Measurements from ENCODE around the gene ACOX1. TPM values are rescaled to one million over a fixed set of nuclear protein-coding genes. Genes with fewer than 3 reads are reported as not detected.
"Not testable (repeated sequence)": the region's sequence is repeated elsewhere in the genome, so short reads cannot be mapped to it uniquely, and the experiment has no call there.

Gene ACOX1
- total RNA-seq, 3 donors from 2014 or later (not counting 1 experiment from before 2014, with no cell fraction given) = 22.8 to 48.2 (median 28.2) TPM

DNA sequence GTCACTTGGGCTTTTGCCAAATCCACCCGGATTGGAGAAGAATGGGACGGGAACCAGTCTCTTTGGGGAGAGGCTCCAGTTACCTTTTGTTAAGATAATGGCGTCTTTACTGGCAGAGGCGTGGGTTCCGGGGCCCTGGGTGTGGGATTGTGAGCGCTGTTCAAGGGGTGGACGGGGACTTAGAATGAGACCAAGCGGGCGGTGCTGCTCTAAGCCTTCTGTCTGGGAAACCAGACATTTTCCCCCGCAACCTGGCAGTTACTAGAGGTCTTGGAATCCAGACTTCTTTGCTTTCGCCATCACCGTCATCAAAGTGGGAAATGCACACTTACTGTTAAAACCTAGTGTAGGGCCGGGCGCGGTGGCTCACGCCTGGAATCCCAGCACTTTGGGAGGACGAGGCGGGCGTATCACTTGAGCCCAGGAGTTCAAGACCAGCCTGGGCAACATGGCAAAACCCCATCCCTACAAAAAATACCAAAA, 780 bp upstream of the ACOX1 start:
- peak overlapping the region; percentile 99 to 100 for H3K27ac Mint-ChIP-seq
- no peak for DNase-seq

DNA sequence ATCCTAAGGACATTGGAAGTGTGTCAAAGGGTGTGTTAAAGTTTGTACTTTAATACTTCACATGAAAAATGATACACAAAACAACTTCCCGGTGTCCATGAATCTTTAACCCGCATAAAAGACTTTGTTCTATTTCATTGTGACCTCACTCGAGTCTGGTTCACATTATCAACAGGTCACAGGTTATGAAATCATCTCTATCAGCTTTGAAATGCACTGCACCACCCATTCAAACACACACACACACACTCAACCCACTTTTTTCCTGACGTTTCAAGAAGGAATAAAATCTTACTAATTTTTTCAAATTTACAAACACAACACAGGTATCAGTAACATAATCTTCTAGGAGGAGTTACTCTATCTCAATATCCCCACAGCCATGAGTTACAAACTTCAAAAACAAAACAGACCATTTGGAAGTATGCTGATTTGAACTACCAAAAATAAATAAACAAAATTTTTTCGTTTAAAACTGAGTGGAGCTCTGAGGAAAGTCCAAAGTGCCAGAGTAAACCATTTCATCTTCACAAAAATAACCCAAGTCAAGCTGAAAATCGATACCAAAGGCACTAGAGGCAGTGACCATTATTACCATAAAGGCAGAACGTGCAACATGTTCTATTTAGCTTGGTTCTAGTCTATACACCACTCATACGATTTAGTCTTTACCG, 2.7 kb downstream of the ACOX1 start:
- 90% methylated on average over 7 of the region's 9 CpGs for WGBS (ENCODE audit: insufficient coverage)

More for the DNA sequence above, 780 bp upstream of the ACOX1 start:
- WGBS (ENCODE audit: insufficient coverage) = 7% methylated on average over 19 of the region's 19 CpGs
- Histone ChIP-seq H3K4me1 (ENCODE audit: control insufficient read depth, insufficient read depth, low read length) (peaks cover 19% of the 10 kb centered on the region), H3K4me3 (ENCODE audit: low read length) (peak overlapping the region; percentile 96), H3K9me3 (ENCODE audit: control insufficient read depth, insufficient read depth, low read length) (no peaks in the 10 kb centered on the region), H3K27me3 (ENCODE audit: control insufficient read depth, insufficient read depth, low read length) (no peaks in the 10 kb centered on the region), H3K36me3 (ENCODE audit: control insufficient read depth, insufficient read depth, low read length) (peaks cover 2% of the 10 kb centered on the region), H3K27ac (ENCODE audit: low read length) (peak overlapping the region; percentile 93)
- Mint-ChIP-seq H3K36me3 (no peaks in the 10 kb centered on the region), H3K4me1 (peaks cover 28 to 33% of the 10 kb centered on the region in 2 donors), H3K4me3 (peak overlapping the region; percentile 96), H3K9me3 (no peaks in the 10 kb centered on the region), H3K27me3 (ENCODE audit: low read depth in 2 of 2) (no peaks in the 10 kb centered on the region)
- ATAC-seq = peak; percentile 28 to 35 (median 30)
- TF ChIP-seq, protein P1, sequence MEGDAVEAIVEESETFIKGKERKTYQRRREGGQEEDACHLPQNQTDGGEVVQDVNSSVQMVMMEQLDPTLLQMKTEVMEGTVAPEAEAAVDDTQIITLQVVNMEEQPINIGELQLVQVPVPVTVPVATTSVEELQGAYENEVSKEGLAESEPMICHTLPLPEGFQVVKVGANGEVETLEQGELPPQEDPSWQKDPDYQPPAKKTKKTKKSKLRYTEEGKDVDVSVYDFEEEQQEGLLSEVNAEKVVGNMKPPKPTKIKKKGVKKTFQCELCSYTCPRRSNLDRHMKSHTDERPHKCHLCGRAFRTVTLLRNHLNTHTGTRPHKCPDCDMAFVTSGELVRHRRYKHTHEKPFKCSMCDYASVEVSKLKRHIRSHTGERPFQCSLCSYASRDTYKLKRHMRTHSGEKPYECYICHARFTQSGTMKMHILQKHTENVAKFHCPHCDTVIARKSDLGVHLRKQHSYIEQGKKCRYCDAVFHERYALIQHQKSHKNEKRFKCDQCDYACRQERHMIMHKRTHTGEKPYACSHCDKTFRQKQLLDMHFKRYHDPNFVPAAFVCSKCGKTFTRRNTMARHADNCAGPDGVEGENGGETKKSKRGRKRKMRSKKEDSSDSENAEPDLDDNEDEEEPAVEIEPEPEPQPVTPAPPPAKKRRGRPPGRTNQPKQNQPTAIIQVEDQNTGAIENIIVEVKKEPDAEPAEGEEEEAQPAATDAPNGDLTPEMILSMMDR (IDR thresholded peaks at IDR 0.05) = no peak
- intact Hi-C loops (cut with micrococcal nuclease) = loop anchor here (1.0 kb wide), 1 partner anchor 38 kb away; the partner anchor contains the start of gene FBF1

DNA sequence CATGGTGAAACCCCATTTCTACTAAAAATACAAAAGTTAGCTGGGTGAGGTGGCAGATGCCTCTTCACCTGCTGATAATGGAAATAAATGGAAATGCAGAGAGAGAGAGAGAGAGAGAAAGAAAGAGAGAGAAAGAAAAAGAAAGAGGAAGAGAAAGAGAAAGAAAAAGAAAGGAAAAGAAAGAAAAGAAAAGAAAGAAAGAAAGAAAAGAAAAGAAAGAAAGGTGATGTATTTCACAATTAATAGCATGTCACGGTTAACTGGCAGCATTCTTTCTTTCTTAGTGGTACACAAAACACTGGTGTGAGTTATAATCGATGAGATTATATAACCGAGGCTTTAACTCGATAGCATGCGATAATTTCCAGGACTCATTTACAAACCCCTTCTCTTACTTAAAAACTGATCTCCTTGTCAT, 3.2 kb downstream of the ACOX1 start:
- Histone ChIP-seq H3K36me3 (ENCODE audit: control insufficient read depth, insufficient read depth, low read length) (peaks cover 8% of the 10 kb centered on the region), H3K9me3 (ENCODE audit: control insufficient read depth, insufficient read depth, low read length) (no peaks in the 10 kb centered on the region), H3K27me3 (ENCODE audit: control insufficient read depth, insufficient read depth, low read length) (no peaks in the 10 kb centered on the region), H3K27ac (ENCODE audit: low read length) (no peak overlapping the region), H3K4me3 (ENCODE audit: low read length) (no peak overlapping the region), H3K4me1 (ENCODE audit: control insufficient read depth, insufficient read depth, low read length) (peaks cover 19% of the 10 kb centered on the region)
- ATAC-seq = no peak
- Mint-ChIP-seq H3K27me3 (ENCODE audit: low read depth in 2 of 2) (no peaks in the 10 kb centered on the region), H3K27ac (peak overlapping the region; percentile 8 to 39), H3K4me1 (peaks cover 25 to 31% of the 10 kb centered on the region in 2 donors), H3K9me3 (no peaks in the 10 kb centered on the region), H3K36me3 (no peaks in the 10 kb centered on the region), H3K4me3 (no peak overlapping the region)
- intact Hi-C loops (cut with micrococcal nuclease) = no loop called here
- WGBS (ENCODE audit: insufficient coverage) = 100% methylated on average over 1 of the region's 5 CpGs
- TF ChIP-seq, protein P1 (IDR thresholded peaks at IDR 0.05) = no peak
- no peak for DNase-seq

More for the DNA sequence above, 2.7 kb downstream of the ACOX1 start:
- Histone ChIP-seq H3K9me3 (ENCODE audit: control insufficient read depth, insufficient read depth, low read length) (no peaks in the 10 kb centered on the region), H3K27me3 (ENCODE audit: control insufficient read depth, insufficient read depth, low read length) (no peaks in the 10 kb centered on the region), H3K36me3 (ENCODE audit: control insufficient read depth, insufficient read depth, low read length) (peaks cover 8% of the 10 kb centered on the region), H3K4me1 (ENCODE audit: control insufficient read depth, insufficient read depth, low read length) (peaks cover 19% of the 10 kb centered on the region), H3K4me3 (ENCODE audit: low read length) (no peak overlapping the region), H3K27ac (ENCODE audit: low read length) (no peak overlapping the region)
- H3K27me3 Mint-ChIP-seq (ENCODE audit: low read depth in 2 of 2) = no peaks in the 10 kb centered on the region
- H3K36me3 Mint-ChIP-seq = no peaks in the 10 kb centered on the region
- TF ChIP-seq, protein P1 (IDR thresholded peaks at IDR 0.05) = no peak
- no peak for DNase-seq
- ATAC-seq = no peak
- H3K9me3 Mint-ChIP-seq = no peaks in the 10 kb centered on the region
- peak overlapping the region in 1 of 2 donors; percentile 39 for H3K27ac Mint-ChIP-seq
- peaks cover 28 to 33% of the 10 kb centered on the region in 2 donors for H3K4me1 Mint-ChIP-seq
- peak overlapping the region; percentile 52 for H3K4me3 Mint-ChIP-seq
- intact Hi-C loops (cut with micrococcal nuclease) = no loop called here

DNA sequence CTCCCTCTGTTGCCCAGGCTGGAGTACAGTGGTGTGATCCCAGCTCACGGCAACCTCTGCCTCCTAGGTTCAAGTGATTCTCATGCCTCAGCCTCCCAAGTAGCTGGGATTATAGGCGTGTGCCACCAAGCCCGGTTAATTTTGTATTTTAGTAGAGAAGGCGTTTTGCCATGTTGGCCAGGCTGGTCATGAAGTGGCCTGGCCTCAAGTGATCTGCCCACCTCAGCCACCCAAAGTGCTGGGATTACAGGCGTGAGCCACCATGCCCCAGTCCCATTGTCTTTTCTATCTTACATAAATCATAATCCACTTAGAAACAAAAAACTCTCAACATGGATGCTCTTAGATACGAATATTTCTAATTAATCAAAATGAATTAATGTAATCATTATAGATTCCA, 3.8 kb downstream of the ACOX1 start:
- 98% methylated on average over 6 of the region's 6 CpGs for WGBS (ENCODE audit: insufficient coverage)
- peak overlapping the region in 1 of 2 donors; percentile 8 for H3K27ac Mint-ChIP-seq

More for the DNA sequence above, 3.8 kb downstream of the ACOX1 start:
- H3K36me3 ChIP-seq (ENCODE audit: control insufficient read depth, insufficient read depth, low read length); H3K27me3 ChIP-seq (ENCODE audit: control insufficient read depth, insufficient read depth, low read length); DNase-seq; H3K27me3 Mint-ChIP-seq (ENCODE audit: low read depth in 2 of 2); H3K4me3 Mint-ChIP-seq; H3K27ac ChIP-seq (ENCODE audit: low read length); H3K9me3 ChIP-seq (ENCODE audit: control insufficient read depth, insufficient read depth, low read length); H3K36me3 Mint-ChIP-seq; H3K4me3 ChIP-seq (ENCODE audit: low read length); H3K9me3 Mint-ChIP-seq; intact Hi-C loops (cut with micrococcal nuclease); ATAC-seq: not testable (repeated sequence)
- peaks cover 14% of the 10 kb centered on the region for H3K4me1 ChIP-seq (ENCODE audit: control insufficient read depth, insufficient read depth, low read length)
- H3K4me1 Mint-ChIP-seq = peaks cover 22 to 28% of the 10 kb centered on the region in 2 donors
